T47D (cell line): ENCODE measurements around the gene DDX49.

Source experiments
- DNase-seq, 2 experiments: peaks; one replicate each; pipeline versions ENCODE4 v3.0.0 to v3.0.0-alpha.2; 2011 to 2012; ENCODE audit warnings: low read depth in 1 of 2, low spot score in 1 of 2
- JUND ChIP-seq: IDR thresholded peaks from 2 replicates; pipeline ENCODE4 v1.6.1; 2012; ENCODE audit warnings: low read depth
- in situ Hi-C: cut with HindIII; loops from 2 replicates; pipeline ENCODE4 v1.10.0; 2016; ENCODE audit warnings: low sequenced_read_pairs, low pct_unique_long_range_greater_than_20kb

DDX49 gene

GRCh38 chr19:18929311-18929710 lies 9.8 kb downstream of the DDX49 start:
- DNase-seq = no peak
- in situ Hi-C loops = no loop called here
- TF ChIP-seq JUND = no peak

DNA sequence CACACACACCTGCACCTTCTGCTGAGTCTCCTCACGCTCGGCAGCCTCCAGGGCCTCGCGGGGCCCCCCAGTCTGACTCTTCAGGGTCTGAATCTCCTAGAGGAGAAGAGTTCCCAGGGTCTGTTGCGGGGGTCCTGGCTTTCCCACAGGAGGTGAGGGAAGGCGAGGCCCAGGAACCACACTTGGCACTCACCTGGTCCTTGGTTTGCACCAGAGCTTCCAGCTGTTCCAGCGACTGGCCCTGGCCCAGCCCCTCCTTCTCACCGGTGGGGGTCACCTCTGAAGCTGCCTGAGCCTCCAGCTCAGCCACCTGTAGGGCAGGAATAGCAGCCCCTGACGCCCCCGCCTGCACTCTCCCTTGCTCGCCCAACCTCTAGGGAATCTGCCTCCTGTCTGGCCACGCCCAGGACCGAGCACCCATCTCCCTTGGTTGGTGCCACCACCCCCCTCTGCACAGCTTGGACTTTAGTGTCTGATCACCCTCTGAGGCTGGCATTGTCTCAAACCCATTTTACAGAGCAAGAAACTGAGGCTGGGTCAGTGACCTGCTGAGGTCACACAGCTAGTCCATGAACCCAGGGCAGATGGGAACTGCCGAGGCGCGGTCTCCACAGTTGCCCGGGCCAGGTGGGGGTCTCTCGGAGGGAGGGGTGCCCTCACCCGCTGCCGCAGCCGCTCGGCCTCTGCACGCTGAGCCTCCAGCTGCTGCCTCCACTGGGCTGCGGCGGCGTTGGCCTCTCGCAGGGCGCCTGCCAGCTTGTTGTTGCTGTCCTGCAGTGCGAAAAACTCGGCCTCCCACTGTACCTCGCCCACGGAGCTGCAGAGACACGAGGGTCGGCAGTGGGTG lies 12.0 kb downstream of the DDX49 start:
- TF ChIP-seq JUND = no peak

DNA sequence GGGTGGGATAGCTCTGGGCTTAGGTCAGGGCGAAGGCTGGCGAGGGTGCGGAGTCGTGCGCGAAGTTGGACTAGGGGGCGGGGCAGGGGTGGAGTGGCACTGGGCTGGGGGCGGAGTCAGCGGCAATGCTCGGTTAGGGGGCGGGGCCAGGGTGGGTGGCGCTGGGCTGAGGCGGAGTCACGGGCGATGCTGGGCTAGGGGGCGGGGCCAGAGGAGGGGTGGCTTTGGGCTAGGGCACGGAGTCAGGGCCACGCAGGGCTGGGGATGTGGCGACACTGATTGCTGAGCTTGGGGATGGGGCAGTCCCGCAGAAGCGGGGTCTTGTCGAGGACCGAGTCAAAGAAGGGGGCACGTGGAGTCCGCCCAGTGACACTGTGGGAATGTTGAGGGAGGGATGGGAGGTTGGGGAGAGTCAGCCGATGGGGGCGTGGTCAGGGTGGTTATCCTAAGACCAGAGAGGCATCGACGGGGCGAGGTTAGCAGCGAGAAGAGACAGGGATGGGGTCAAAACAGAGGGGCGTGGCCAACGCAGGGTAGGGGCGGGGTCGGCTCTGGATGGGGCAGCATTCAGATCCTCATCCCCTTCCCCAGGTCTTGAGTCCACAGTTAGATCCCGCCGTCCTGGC lies 12.8 kb downstream of the DDX49 start:
- in situ Hi-C loops = no loop called here
- DNase-seq = peak; percentile 76 to 84
- no peak for TF ChIP-seq JUND

More for the DNA sequence above, 12.0 kb downstream of the DDX49 start:
- in situ Hi-C loops = no loop called here
- no peak for DNase-seq

- in situ Hi-C loops = no loop called here
- no peak for TF ChIP-seq JUND
- DNase-seq = no peak
Measured at GRCh38 chr19:18933297-18933696, 13.8 kb downstream of the DDX49 start.

DNA sequence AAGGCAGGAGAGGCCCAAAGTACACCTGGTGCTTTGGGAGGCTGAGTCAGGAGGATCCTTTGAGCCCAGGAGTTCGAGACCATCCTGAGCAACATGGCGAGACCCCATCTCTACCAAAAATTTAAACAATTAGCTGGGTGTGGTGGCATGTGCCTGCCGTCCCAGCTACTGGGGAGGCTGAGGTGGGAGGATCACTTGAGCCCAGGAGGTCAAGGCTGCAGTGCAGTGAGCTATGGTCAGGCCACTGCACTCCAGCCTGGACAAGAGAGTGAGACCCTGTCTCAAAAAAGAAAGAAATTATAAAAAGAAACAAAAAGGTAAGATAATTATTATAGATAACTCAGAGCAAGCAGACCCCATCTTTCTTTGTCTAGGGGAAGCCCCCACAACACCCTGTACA lies 19.6 kb downstream of the DDX49 start:
- no peak for TF ChIP-seq JUND
- in situ Hi-C loops = no loop called here
- DNase-seq = no peak

GRCh38 chr19:18939922-18940768 lies 20.6 kb downstream of the DDX49 start:
- DNase-seq = peak in 1 of 2 experiments; percentile 15
- no peak for TF ChIP-seq JUND
- in situ Hi-C loops = no loop called here

DNA sequence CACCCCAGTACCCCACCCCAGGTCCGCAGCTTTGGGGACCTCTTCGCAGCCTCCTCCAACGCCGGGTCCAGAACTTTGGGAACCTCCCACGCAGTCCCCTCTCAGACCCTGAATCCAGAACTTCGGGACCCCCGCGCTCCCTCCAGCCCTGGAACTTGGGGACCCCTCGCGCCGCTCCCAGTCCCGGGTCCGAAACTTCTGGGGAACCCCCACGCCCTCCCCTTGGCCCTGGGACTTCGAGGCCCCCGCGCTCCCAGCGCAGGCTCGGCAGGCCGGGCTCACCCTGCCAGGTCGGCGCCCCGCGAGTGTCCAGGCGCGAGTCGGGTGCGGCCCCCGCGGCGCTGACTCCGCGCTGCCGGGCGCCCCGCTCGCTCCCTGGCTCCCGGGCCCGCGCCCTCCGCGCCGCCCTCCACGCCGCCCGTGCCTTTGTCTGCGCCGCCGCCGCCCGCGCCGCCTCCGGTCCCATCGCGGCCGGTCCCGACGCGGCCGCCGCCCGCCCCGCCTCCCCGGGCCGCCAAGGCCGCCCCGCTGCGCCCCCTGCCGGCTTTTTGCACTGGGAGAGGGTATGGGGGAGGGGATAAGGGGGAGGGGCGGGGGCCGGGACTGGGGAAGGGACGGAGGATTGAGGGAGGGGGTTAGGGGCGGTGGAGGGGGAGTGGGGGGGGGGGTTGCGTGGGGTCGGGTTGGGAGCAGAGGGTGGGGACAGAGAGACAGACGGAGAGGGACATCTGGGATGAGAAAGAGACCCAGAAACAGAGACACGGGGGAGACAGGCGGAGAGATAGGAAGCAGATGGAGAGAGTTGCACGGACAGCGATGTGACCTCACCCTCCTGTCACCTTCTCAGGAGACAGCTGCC lies 21.5 kb downstream of the DDX49 start, which contains the start of gene HOMER3:
TSS of gene HOMER3 (minus strand) at position 449 of the 859 bp plus-strand sequence. CDS start 2,235 bp downstream, outside the sequence.
- in situ Hi-C loops = no loop called here
- peak; percentile 71 to 81 for DNase-seq
- no peak for TF ChIP-seq JUND

- no peak for DNase-seq
- no peak for TF ChIP-seq JUND
- in situ Hi-C loops = no loop called here
Measured at GRCh38 chr19:18941628-18942354, 22.3 kb downstream of the DDX49 start.

DNA sequence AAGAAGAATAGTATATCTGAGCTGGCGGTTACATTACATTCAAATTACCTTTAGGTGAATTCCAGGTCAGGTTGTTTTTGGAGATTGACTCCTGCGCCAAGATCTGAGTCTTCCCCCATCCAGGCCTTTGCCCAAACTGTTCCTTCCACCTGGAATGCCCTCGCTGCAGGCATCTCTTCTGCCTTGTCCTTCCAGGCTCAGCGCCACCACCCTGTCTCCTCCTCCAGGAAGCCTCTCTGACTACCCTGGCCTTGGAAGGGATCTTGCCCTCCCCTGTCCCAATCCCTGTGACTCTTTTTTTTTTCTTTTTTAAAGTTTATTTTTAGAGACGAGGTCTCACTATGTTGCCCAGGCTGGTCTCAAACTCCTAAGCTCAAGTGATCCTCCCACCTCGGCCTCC lies 23.2 kb downstream of the DDX49 start:
- DNase-seq = no peak
- in situ Hi-C loops = no loop called here
- TF ChIP-seq JUND = no peak

- in situ Hi-C loops = no loop called here
- no peak for TF ChIP-seq JUND
- no peak for DNase-seq
Measured at GRCh38 chr19:18943465-18943864, 23.9 kb downstream of the DDX49 start.

GRCh38 chr19:18945297-18945696 lies 25.8 kb downstream of the DDX49 start:
- in situ Hi-C loops = no loop called here
- no peak for DNase-seq
- no peak for TF ChIP-seq JUND
